Stimulated activated CD8-positive, alpha-beta memory T cell treated with anti-CD3 and anti-CD28 coated beads, Interleukin-4, amount 100 ng/mL, for 24 hours (primary cell): ENCODE results near the gene NR5A2.

Experiments used
- DNase-seq: peaks from one replicate; pipeline ENCODE4 v3.0.0-alpha.2; 2020; ENCODE audit warnings: low read depth

Gene NR5A2

GRCh38 chr1:200073286-200073637 lies 45.8 kb downstream of the NR5A2 start:
- DNase-seq: no peak

- DNase-seq: no peak
These were observed 48.0 kb downstream of the NR5A2 start for GRCh38 chr1:200075522-200075921.

GRCh38 chr1:200075938-200076546 lies 48.5 kb downstream of the NR5A2 start:
- no peak for DNase-seq

- DNase-seq: no peak
These were observed 51.9 kb downstream of the NR5A2 start for GRCh38 chr1:200079232-200079940.

GRCh38 chr1:200081151-200081968 lies 53.9 kb downstream of the NR5A2 start:
- DNase-seq: no peak

- DNase-seq: no peak
These were observed 54.4 kb downstream of the NR5A2 start for GRCh38 chr1:200081969-200082245.

GRCh38 chr1:200082329-200082728 lies 54.8 kb downstream of the NR5A2 start:
- no peak for DNase-seq

GRCh38 chr1:200090252-200091159 lies 63.0 kb downstream of the NR5A2 start:
- no peak for DNase-seq

GRCh38 chr1:200095057-200095577 lies 67.6 kb downstream of the NR5A2 start:
- DNase-seq: no peak

GRCh38 chr1:200096774-200097173 lies 69.3 kb downstream of the NR5A2 start:
- no peak for DNase-seq

GRCh38 chr1:200099040-200099439 lies 71.5 kb downstream of the NR5A2 start:
- DNase-seq: no peak

- no peak for DNase-seq
These were observed 76.6 kb downstream of the NR5A2 start for GRCh38 chr1:200103966-200104583.

GRCh38 chr1:200107004-200107470 lies 79.5 kb downstream of the NR5A2 start:
- DNase-seq: no peak

- DNase-seq: no peak
These were observed 81.1 kb downstream of the NR5A2 start for GRCh38 chr1:200108659-200109058.

- no peak for DNase-seq
These were observed 84.8 kb downstream of the NR5A2 start for GRCh38 chr1:200112290-200112689.

- DNase-seq: no peak
These were observed 88.0 kb downstream of the NR5A2 start for GRCh38 chr1:200115532-200115931.

GRCh38 chr1:200116324-200116723 lies 88.8 kb downstream of the NR5A2 start:
- no peak for DNase-seq

- DNase-seq: no peak
These were observed 91.4 kb downstream of the NR5A2 start for GRCh38 chr1:200118779-200119505.

GRCh38 chr1:200121421-200121820 lies 93.9 kb downstream of the NR5A2 start:
- no peak for DNase-seq

- DNase-seq: no peak
These were observed 96.8 kb downstream of the NR5A2 start for GRCh38 chr1:200124309-200124708.

- no peak for DNase-seq
These were observed 100.6 kb downstream of the NR5A2 start for GRCh38 chr1:200128081-200128480.
